Measurements from ENCODE around the gene EMILIN1. TPM values are rescaled to one million over a fixed set of nuclear protein-coding genes. Genes with fewer than 3 reads are reported as not detected.

Gene EMILIN1
- 76.9 TPM for total RNA-seq
- 100 to 1,000 TPM in 6 of 8 donors, 10 to 100 TPM in 2; 66.4 to 146 (median 113) TPM for polyA plus RNA-seq (ENCODE audit: insufficient read depth in 1 of 8, insufficient read length in 8 of 8, low replicate concordance in 1 of 8)
- long read RNA-seq, donor 1, partial matches to known transcripts, result 11 of 14 reads
- long read RNA-seq, donor 1, other reads (novel, unspliced or antisense), result 0 of 14 reads
- long read RNA-seq, donor 2, result 0 reads
- long read RNA-seq, donor 3, transcript EMILIN1-201 (8 exons, 3,943 nt), result major isoform, 8 of 19 reads
- long read RNA-seq, donor 3, partial matches to known transcripts, result 11 of 19 reads
- long read RNA-seq, donor 3, other reads (novel, unspliced or antisense), result 0 of 19 reads
- long read RNA-seq, donor 4, transcript EMILIN1-201 (8 exons, 3,943 nt), result major isoform, 5 of 5 reads
- long read RNA-seq, donor 4, partial matches to known transcripts, result 0 of 5 reads
- long read RNA-seq, donor 4, other reads (novel, unspliced or antisense), result 0 of 5 reads
- long read RNA-seq, donor 5, transcript EMILIN1-201 (8 exons, 3,943 nt), result major isoform, 12 of 93 reads
- long read RNA-seq, donor 5, partial matches to known transcripts, result 81 of 93 reads
- long read RNA-seq, donor 5, other reads (novel, unspliced or antisense), result 0 of 93 reads
- long read RNA-seq, donor 6, partial matches to known transcripts, result 7 of 11 reads
- long read RNA-seq, donor 6, other reads (novel, unspliced or antisense), result 0 of 11 reads
- long read RNA-seq, donor 7, transcript EMILIN1-201 (8 exons, 3,943 nt), result major isoform, 10 of 30 reads
- long read RNA-seq, donor 7, partial matches to known transcripts, result 19 of 30 reads
- long read RNA-seq, donor 7, other reads (novel, unspliced or antisense), result 0 of 30 reads
- long read RNA-seq, donor 8, result 0 reads
- long read RNA-seq, donor 9, partial matches to known transcripts, result 34 of 36 reads
- long read RNA-seq, donor 9, other reads (novel, unspliced or antisense), result 0 of 36 reads
- long read RNA-seq, donor 10, partial matches to known transcripts, result 10 of 10 reads
- long read RNA-seq, donor 10, other reads (novel, unspliced or antisense), result 0 of 10 reads
- long read RNA-seq, donor 11, partial matches to known transcripts, result 28 of 29 reads
- long read RNA-seq, donor 11, other reads (novel, unspliced or antisense), result 0 of 29 reads

DNA sequence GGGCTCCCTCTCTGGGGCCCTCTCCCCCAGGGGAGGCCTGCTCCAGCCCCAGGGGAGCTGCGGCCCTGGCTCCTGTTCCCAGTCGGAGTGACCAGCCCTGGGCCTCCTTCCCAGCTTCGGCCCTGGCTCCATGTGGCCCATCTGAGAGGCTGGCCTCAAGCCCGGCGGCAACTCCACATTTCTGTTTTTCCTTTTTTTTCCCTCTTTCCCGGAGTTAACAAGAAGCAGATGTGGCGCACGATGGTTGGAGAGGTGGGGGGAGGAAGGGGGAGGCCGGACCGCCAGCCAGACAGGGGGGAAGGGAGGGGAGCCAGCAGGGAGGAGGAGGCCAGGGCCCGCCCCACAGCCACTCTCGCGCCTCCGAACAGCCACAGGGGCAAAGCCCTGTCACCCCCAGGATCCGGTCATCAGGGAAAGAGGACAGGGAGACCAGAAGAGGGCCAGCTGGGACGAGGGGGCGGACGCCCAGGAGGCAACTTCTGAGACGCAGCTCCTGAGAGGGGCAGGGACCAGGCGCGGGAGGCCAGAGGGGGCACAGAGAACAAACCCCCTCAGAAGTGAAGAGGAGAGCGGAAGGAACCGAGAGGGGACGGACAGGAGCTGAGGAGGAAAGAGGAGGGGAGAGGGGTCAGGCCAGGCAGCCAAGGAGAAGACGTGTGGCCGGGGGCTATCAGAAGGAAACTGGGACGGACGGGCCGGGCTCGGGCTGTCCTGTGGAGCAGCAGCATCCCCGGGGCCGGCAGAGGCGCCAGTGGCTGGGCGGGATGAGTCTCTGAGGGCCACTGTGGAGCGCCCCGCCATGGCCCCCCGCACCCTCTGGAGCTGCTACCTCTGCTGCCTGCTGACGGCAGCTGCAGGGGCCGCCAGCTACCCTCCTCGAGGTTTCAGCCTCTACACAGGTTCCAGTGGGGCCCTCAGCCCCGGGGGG is at the start of gene EMILIN1:
Gene EMILIN1, plus strand, starts transcription at position 349 of the 928 bp plus-strand sequence. Its CDS starts 451 bp downstream, at position 800.
- 1% methylated on average over 36 of the region's 41 CpGs for WGBS (ENCODE audit: insufficient coverage)
- peak within 1 kb of the TSS; percentile 49 for H3K4me3 ChIP-seq (ENCODE audit: low read length)
- H3K36me3 ChIP-seq (ENCODE audit: control insufficient read depth, insufficient read depth, low read length), result peaks cover 10% of the 10 kb centered on the region
- peaks cover 91% of the 10 kb centered on the region for H3K4me1 ChIP-seq (ENCODE audit: control insufficient read depth, insufficient read depth, low read length)
- H3K9me3 ChIP-seq (replicated peaks; ENCODE audit: control insufficient read depth, low read depth, low read length), result no peaks in the 10 kb centered on the region
- peak; percentile 99 for DNase-seq
- no peaks in the 10 kb centered on the region for H3K27me3 ChIP-seq (ENCODE audit: control insufficient read depth, insufficient read depth, low read length)
- peak within 1 kb of the TSS; percentile 84 for H3K27ac ChIP-seq (ENCODE audit: low read length)

DNA sequence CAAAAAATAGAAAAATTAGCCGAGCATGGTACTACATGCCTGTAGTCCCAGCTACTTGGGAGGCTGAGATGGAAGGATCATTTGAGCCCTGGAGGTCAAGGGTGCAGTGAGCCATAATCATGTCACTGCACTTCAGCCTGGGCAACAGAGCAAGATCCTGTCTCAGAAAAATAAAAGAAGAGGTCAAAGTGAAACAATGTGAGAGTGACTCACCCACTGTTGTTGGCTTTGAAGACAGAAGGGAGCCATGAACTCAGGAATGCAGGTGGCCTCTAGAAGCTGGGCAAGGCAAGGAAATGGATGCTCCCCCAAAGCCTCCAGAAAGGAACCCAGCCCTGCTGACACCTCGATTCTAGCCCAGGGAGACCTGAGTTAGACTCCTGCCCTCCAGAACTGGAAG is 49.4 kb upstream of the EMILIN1 start:
- 95% methylated on average over 2 of the region's 2 CpGs for WGBS (ENCODE audit: insufficient coverage)
- peaks cover 40% of the 10 kb centered on the region for H3K4me1 ChIP-seq (ENCODE audit: control insufficient read depth, insufficient read depth, low read length)
- DNase-seq, result no peak
- no peaks in the 10 kb centered on the region for H3K9me3 ChIP-seq (replicated peaks; ENCODE audit: control insufficient read depth, low read depth, low read length)
- H3K27ac ChIP-seq (ENCODE audit: low read length), result no peak overlapping the region
- no peaks in the 10 kb centered on the region for H3K27me3 ChIP-seq (ENCODE audit: control insufficient read depth, insufficient read depth, low read length)
- peaks cover 25% of the 10 kb centered on the region for H3K36me3 ChIP-seq (ENCODE audit: control insufficient read depth, insufficient read depth, low read length)
- H3K4me3 ChIP-seq (ENCODE audit: low read length), result no peak overlapping the region

DNA sequence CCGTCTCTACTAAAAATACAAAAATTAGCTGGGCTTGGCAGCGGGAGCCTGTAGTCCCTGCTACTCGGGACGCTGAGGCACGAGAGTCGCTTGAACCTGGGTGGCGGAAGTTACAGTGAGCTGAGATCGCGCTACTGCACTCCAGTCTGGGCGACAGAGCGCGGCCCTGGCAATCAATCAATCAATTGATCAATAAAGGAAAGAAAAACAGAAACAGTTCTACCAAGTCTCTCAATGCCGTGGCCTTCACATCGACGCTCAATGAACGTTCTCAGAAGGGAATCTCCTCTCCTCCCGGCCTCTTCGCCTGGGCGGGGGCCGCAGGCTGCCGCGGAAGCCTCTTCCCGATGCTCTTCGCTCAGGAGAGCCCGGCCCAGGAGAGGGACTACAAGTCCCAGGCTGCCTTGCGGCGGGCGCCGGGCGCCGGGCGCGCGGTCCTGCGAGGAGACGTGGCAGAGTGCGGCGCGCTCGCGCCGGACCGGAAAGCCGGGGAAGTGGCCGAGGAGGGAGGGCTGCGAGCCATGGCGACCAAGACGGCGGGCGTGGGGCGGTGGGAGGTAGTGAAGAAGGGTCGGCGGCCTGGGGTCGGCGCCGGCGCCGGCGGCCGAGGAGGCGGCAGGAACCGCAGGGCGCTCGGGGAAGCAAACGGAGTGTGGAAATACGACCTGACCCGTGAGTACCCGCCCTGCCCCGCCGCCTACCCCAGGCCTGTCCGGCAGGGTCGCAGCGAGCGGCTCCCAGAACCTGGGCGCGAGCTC is 45.7 kb upstream of the EMILIN1 start, which contains the start of gene TMEM214:
Gene TMEM214, plus strand, starts transcription at position 471 of the 758 bp plus-strand sequence. Its CDS starts 51 bp downstream, at position 522.
- Histone ChIP-seq H3K27ac (ENCODE audit: low read length) (peak within 1 kb of the TSS; percentile 82), H3K36me3 (ENCODE audit: control insufficient read depth, insufficient read depth, low read length) (peaks cover 44% of the 10 kb centered on the region), H3K9me3 (replicated peaks; ENCODE audit: control insufficient read depth, low read depth, low read length) (no peaks in the 10 kb centered on the region), H3K4me1 (ENCODE audit: control insufficient read depth, insufficient read depth, low read length) (peaks cover 25% of the 10 kb centered on the region), H3K4me3 (ENCODE audit: low read length) (peak within 1 kb of the TSS; percentile 99), H3K27me3 (ENCODE audit: control insufficient read depth, insufficient read depth, low read length) (no peaks in the 10 kb centered on the region)
- DNase-seq, result peak; percentile 96
- under 1% methylated on average over 69 of the region's 76 CpGs for WGBS (ENCODE audit: insufficient coverage)

DNA sequence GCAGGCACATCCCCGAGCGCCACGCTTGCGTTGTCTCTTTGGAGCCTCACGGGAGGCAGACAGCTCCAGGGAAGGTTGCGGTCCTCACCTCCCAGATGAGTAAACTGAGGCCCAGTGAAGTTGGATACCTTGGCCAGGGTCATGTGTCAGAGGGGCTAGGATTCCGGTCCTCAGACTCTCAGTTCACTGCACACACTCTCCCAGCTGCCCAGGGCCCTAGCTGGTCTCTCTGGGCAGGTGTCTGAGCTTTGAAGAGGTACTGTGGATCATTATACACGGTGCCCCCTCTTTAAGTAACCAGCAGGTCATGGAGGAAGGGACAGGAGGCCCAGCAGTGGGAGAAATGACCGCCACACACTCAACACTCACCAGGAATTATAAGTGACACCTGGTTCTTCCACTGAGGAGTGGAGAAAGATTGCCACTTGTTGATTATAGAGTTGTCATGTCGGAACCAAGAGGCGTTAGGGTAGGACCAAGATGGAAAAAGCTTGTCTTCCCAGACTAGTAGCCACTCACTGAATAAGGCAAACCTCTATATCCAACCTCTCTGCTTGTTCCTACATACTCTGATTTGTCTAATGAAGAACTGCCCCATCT is 45.1 kb upstream of the EMILIN1 start:
- WGBS (ENCODE audit: insufficient coverage), result 0% methylated on average over 6 of the region's 11 CpGs
- Histone ChIP-seq H3K27me3 (ENCODE audit: control insufficient read depth, insufficient read depth, low read length) (no peaks in the 10 kb centered on the region), H3K4me1 (ENCODE audit: control insufficient read depth, insufficient read depth, low read length) (peaks cover 22% of the 10 kb centered on the region), H3K27ac (ENCODE audit: low read length) (peak overlapping the region; percentile 82), H3K4me3 (ENCODE audit: low read length) (peak overlapping the region; percentile 99), H3K36me3 (ENCODE audit: control insufficient read depth, insufficient read depth, low read length) (peaks cover 51% of the 10 kb centered on the region), H3K9me3 (replicated peaks; ENCODE audit: control insufficient read depth, low read depth, low read length) (no peaks in the 10 kb centered on the region)
- no peak for DNase-seq

DNA sequence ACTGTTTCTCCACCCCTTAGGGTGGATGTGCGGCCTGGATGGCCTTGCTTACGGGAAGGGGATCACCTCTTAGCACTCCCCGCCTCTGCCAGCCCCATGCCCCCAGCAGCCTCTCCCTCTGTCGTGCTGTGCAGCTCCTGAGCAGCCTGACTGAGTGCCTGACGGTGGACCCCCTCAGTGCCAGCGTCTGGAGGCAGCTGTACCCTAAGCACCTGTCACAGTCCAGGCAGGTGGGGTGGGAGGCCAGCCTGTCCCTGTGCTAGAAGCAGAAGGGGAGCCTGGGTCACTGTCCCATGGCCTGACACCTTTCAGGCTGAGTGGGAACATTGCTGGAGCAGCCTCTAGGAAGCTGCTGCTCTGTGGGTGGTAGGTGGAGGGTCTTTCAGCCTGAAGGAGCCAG is 40.4 kb upstream of the EMILIN1 start:
- no peaks in the 10 kb centered on the region for H3K27me3 ChIP-seq (ENCODE audit: control insufficient read depth, insufficient read depth, low read length)
- no peak for DNase-seq
- H3K4me1 ChIP-seq (ENCODE audit: control insufficient read depth, insufficient read depth, low read length), result peaks cover 30% of the 10 kb centered on the region
- WGBS (ENCODE audit: insufficient coverage), result 92% methylated on average over 5 of the region's 6 CpGs
- peaks cover 79% of the 10 kb centered on the region for H3K36me3 ChIP-seq (ENCODE audit: control insufficient read depth, insufficient read depth, low read length)
- H3K4me3 ChIP-seq (ENCODE audit: low read length), result no peak overlapping the region
- H3K27ac ChIP-seq (ENCODE audit: low read length), result no peak overlapping the region
- H3K9me3 ChIP-seq (replicated peaks; ENCODE audit: control insufficient read depth, low read depth, low read length), result no peaks in the 10 kb centered on the region

DNA sequence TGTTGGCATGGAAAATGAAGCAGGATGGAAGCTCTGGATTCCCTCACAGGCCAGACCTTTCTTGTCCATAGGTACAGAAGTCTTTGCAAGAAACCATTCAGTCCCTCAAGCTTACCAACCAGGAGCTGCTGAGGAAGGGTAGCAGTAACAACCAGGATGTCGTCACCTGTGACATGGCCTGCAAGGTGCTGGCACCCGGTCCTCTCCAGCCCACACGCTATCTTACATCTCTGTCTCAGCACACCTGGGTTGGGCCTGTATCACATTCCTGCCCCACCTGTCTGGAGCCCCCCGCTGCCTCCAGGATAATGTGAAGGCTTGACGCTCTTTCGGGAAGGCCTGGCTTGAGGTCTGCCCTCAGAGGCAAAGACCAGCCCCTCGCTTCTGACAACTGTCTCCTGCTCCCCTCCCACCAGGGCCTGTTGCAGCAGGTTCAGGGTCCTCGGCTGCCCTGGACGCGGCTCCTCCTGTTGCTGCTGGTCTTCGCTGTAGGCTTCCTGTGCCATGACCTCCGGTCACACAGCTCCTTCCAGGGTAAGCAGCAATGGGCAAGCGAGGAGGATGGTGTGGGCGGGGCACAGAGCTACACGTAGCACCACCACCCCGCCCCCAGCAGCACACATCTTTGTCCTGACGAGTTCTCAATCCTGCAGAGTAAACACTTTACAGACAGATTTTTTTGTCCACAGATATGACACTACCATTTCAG is 39.6 kb upstream of the EMILIN1 start:
- Histone ChIP-seq H3K4me3 (ENCODE audit: low read length) (no peak overlapping the region), H3K27me3 (ENCODE audit: control insufficient read depth, insufficient read depth, low read length) (no peaks in the 10 kb centered on the region), H3K27ac (ENCODE audit: low read length) (no peak overlapping the region), H3K36me3 (ENCODE audit: control insufficient read depth, insufficient read depth, low read length) (peaks cover 79% of the 10 kb centered on the region), H3K4me1 (ENCODE audit: control insufficient read depth, insufficient read depth, low read length) (peaks cover 28% of the 10 kb centered on the region), H3K9me3 (replicated peaks; ENCODE audit: control insufficient read depth, low read depth, low read length) (no peaks in the 10 kb centered on the region)
- 88% methylated on average over 13 of the region's 17 CpGs for WGBS (ENCODE audit: insufficient coverage)
- no peak for DNase-seq

DNA sequence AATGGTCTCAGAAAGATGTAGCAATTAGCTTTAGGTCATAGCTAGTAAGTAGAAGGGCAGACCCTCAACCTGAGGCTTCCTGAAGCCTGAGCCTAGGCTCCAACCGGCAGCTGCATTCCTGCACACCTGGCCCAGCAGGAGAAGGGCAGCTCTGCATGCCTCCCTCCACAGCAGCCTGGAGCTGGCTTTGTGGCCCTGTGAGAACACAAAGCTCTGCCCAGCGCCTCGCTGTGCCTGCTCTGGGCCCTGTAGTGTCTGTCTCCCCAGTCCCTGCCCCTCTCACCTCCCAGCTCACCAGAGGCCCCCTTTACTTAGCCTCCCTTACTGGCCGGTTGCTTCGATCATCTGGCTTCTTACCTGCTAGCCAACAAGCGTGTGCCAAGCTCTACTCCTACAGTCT is 39.0 kb upstream of the EMILIN1 start:
- no peak for DNase-seq
- Histone ChIP-seq H3K4me3 (ENCODE audit: low read length) (no peak overlapping the region), H3K9me3 (replicated peaks; ENCODE audit: control insufficient read depth, low read depth, low read length) (no peaks in the 10 kb centered on the region), H3K4me1 (ENCODE audit: control insufficient read depth, insufficient read depth, low read length) (peaks cover 22% of the 10 kb centered on the region), H3K27ac (ENCODE audit: low read length) (no peak overlapping the region), H3K36me3 (ENCODE audit: control insufficient read depth, insufficient read depth, low read length) (peaks cover 73% of the 10 kb centered on the region), H3K27me3 (ENCODE audit: control insufficient read depth, insufficient read depth, low read length) (no peaks in the 10 kb centered on the region)
- WGBS (ENCODE audit: insufficient coverage), result 88% methylated on average over 4 of the region's 6 CpGs

DNA sequence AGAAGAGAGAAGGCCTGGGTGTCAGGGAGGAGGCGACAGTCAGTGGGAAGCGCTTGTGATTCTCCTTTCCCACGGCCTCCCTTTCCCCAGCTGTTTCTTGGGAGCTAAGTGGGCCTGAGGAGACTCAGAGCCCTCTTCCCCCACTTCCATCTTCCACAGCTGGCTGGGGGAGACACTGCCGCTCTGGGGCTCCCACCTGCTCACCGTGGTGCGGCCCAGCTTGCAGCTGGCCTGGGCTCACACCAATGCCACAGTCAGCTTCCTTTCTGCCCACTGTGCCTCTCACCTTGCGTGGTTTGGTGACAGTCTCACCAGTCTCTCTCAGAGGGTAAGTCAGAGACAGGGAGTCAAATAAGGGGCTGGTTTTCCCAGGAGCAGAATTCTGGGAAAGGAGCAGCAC is 38.5 kb upstream of the EMILIN1 start:
- H3K27me3 ChIP-seq (ENCODE audit: control insufficient read depth, insufficient read depth, low read length), result no peaks in the 10 kb centered on the region
- no peak for DNase-seq
- no peak overlapping the region for H3K4me3 ChIP-seq (ENCODE audit: low read length)
- no peak overlapping the region for H3K27ac ChIP-seq (ENCODE audit: low read length)
- WGBS (ENCODE audit: insufficient coverage), result 90% methylated on average over 4 of the region's 7 CpGs
- peaks cover 71% of the 10 kb centered on the region for H3K36me3 ChIP-seq (ENCODE audit: control insufficient read depth, insufficient read depth, low read length)
- no peaks in the 10 kb centered on the region for H3K9me3 ChIP-seq (replicated peaks; ENCODE audit: control insufficient read depth, low read depth, low read length)
- peaks cover 19% of the 10 kb centered on the region for H3K4me1 ChIP-seq (ENCODE audit: control insufficient read depth, insufficient read depth, low read length)
